Measurements from ENCODE around the gene ARHGEF37.

GRCh38 chr5:149674686-149675085 lies 93.4 kb downstream of the ARHGEF37 start:
- TF ChIP-seq LEF1 (IDR thresholded peaks at IDR 0.05; ENCODE audit: borderline replicate concordance), result no peak
- TF ChIP-seq ARNT (IDR thresholded peaks at IDR 0.05), result no peak
- no peak for TF ChIP-seq FOXA1 (IDR thresholded peaks at IDR 0.05)
- no peak for TF ChIP-seq SUZ12 (IDR thresholded peaks at IDR 0.05)
- no peak for TF ChIP-seq ELF4 (IDR thresholded peaks at IDR 0.05)
